CD1c-positive myeloid dendritic cell (primary cell): Measurements from ENCODE around the gene ZNF800.
"Not testable (repeated sequence)": the region's sequence is repeated elsewhere in the genome, so short reads cannot be mapped to it uniquely, and the experiment has no call there.

ENCODE experiments used
- DNase-seq: peaks from one replicate; pipeline ENCODE4 v3.0.0-alpha.2; 2016; ENCODE audit errors: extremely low spot score

Gene ZNF800, protein sequence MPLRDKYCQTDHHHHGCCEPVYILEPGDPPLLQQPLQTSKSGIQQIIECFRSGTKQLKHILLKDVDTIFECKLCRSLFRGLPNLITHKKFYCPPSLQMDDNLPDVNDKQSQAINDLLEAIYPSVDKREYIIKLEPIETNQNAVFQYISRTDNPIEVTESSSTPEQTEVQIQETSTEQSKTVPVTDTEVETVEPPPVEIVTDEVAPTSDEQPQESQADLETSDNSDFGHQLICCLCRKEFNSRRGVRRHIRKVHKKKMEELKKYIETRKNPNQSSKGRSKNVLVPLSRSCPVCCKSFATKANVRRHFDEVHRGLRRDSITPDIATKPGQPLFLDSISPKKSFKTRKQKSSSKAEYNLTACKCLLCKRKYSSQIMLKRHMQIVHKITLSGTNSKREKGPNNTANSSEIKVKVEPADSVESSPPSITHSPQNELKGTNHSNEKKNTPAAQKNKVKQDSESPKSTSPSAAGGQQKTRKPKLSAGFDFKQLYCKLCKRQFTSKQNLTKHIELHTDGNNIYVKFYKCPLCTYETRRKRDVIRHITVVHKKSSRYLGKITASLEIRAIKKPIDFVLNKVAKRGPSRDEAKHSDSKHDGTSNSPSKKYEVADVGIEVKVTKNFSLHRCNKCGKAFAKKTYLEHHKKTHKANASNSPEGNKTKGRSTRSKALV

DNA sequence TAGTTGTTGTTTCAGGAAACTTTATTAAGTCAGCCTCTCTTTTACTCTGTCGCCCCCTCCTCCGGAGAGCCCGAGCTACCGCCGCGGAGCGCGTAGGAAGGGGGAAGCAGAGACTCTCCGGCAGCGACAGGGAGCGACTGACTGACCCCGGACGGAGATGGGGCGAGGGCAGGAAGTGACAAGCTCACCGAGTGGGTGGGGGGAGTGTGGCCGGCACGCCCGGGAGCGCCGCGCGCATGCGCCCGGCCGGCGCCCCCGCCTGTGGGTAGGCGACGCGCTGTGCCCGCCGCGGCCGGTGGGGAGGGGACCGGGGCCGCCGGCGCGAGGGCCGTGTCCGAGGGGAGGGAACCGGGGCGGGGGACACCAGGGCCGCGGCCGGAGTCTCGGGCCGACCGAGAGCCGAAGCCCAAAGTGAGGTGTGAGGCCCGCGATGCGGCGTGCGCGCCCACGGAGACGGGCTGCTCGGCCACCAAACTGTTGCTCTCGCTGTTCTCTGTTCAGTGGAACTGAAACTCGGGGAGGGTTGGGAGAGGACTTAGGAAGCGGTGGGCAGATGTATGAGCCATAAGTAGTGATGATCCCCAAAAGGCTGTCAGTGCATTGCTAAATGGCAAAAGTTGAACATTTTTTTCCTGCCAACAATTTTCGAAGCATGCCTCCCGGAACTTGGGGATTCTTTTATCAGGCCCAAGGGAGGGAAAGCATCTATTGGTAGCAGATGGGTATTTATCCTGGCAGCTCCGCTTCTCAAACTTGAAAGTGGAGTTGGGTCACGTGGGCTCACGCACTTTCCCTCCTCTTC, at the start of gene ZNF800:
Gene ZNF800, minus strand, starts transcription at position 143 of the 802 bp plus-strand sequence. CDS start 1,151 bp downstream, outside the sequence.
- DNase-seq, result peak; percentile 96

DNA sequence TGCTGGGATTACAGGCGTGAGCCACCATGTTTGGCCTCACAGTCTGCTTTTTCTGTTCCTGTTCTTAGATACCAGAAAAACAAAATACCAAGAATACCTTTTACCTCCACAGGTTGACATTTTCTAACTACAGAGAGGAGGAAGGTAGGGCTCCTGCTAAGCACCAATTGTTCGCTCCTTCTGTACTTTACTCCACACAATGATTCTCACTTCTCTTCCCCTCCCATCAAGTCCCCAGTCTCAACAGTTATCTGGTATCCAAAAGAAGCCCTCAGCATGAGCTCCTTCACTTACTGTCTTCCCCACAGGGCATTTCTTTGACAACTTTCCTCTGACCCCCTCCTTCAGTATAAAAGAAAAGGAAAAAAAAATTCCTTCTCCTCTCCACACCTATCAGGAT, 47.7 kb upstream of the ZNF800 start:
- no peak for DNase-seq

DNA sequence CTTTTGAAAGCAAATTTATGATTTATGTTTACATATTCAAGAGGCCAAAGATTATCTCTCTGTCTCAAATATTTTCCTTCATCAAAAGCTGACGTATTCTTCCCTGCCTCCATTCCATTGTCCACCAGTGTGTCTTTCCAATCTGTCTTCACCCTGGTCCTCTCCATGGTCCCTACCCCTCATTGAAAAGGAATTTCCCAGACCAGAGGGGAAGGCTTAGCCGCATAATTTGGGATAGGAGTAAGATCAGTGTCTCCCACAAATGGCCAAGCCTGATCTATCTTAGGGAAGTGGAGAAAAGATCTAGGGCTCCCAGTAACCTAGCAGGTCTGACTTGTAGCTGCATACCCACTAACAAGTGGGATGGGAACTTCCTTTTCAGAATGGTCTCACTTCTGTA, 46.3 kb upstream of the ZNF800 start:
- peak; percentile 9 for DNase-seq

DNA sequence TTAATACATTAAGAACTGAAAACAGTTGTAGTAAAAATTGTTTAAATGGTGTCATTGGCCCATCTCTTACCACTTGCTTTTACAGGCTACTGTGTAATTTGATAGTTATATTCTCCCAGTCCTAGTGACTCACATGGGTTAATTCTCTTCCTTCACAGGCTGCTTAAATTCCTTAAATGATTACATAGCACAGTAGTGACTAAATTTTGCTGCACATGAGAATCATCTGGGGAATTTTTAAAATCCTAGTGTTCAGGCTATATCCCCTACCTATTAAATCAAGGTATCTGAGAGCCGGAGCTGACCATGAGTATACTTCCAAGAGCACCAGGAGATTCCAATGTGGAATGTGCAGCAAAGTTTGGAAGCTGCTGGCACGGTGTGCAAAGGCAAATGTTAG, 45.3 kb upstream of the ZNF800 start:
- no peak for DNase-seq

DNA sequence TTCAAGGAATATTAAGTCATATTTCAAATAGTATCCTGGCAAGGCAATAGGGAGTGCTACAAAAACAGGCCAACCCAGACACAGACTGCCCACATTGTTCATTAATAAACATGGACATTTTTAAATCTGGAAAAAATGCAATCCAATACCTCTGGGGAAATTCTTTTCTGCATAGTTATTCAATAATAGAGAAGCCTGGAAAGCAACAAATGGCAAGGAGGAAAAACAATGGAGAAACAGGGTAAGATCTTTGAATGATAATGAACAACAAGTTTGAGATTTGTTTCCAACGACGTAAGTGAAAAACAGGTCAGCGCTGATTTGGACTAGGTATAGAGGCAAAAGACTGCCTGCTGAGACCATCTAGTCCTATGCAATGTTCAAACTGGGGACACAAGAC, 44.7 kb upstream of the ZNF800 start:
- no peak for DNase-seq

DNA sequence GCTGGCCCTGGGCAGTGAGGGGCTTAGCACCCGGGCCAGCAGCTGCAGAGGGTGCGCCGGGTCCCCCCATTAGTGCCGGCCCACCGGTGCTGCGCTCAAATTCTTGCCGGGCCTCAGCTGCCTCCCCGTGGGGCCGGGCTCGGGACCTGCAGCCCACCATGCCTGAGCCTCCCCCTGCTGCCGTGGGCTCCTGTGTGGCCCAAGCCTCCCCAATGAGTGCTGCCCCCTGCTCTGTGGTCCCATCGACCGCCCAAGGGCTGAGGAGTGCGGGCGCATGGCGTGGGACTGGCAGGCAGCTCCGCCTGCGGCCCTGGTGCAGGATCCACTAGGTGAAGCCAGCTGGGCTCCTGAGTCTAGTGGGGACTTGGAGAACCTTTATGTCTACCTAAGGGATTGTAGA, 36.8 kb upstream of the ZNF800 start:
- DNase-seq, result not testable (repeated sequence)

DNA sequence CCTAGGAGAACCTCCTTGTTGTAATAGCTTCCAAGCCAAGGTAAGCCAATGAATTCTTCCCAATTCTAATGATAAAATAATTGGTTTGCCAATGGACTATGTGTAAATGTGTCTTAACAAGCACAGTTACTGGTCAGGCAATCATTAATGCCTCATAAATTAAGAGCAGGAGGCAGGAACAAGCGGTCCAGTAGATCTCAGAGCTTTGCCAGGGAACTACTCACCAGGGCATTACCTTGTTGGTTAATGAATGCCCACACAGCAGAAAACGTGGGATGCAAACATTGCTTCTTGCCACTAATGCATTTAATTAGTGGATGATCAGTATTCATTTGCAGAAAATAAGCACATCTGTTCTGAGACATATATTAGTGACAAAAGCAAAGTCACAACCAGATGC, 26.7 kb upstream of the ZNF800 start:
- DNase-seq, result no peak

DNA sequence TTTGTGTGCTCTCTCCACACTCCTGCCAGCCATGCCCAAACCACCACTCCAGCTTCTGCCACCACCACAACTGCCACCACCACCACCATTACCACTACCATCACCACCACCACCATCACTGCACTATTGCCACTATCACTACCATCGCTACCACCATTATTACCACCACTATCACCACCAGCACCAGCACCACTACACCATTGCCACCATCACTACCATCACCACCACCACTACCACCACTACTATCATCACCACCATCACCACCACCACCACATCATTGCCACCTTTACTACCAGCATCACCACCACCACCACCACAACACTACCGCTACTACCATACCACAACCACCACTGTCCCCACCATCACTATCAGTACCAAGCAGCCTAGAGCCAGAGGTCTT, 26.0 kb upstream of the ZNF800 start:
- DNase-seq, result no peak

DNA sequence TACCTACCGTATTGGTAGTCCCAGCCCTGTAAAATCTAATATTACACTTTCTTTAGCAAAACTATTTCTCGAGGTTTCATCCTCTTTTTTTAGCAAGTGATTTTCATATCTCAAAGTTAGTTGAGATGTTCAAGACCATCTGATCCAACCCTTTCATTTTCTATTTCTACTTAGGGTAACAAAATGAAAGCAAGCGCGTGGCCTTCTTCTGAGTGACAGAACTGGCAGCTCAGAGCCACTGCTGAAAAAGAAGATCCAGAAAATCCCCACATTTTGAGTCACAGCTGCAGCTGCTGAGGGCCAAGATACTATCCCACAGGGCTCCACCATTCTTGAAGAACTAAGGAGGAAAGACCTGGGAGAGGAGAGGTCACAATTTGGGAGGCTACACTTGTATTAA, 24.8 kb upstream of the ZNF800 start:
- DNase-seq, result no peak

DNA sequence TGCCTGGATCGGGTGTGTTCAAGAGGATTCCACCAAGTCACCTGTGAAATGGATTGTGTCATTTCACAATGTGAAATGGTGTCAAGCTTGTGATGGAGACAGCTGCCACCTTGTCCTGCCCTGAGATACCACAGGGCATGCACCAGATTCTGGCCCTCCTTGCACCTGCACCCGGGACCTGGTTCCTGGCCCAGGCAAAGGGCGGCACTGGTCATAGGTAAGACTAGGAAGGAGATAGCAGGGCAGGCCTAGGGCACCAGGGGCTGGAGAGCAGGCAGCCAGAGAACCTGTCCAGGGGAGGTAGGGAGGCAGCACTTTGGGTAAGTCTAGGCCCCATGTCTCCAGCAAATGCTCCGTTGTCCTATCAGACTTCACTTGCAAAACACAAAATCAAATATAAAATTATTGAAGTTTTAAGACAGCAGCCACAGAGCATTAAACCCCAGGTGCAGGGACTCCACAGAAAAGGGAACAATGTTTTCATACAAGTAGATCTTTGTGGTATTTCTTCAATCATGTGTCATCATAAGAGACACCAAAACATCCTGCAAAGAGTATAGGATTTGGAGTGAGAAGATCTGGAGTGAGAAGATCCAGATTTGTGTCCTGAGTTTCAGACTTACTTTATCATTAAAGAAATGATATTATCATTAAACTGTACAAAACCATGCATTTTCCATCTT, 22.7 kb upstream of the ZNF800 start:
- DNase-seq, result no peak

DNA sequence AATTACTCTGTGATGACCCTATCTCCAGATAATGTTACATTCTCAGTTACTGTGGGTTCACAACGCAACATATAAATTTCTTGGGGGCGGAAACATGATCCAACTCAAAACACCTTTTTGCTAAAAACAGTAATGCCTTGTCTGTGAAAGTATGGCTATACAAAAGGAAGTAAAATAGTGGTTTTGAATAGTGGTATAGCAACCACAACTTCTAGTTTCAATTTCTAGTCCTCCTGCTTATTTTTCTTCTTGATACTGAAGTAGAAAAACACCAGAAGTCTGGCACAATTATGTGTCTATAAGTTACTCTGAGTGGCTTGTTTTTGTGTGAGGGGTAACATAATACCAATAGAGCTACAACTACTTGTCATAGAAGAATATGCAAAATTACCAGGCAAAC, 21.5 kb upstream of the ZNF800 start:
- DNase-seq, result peak; percentile 32

DNA sequence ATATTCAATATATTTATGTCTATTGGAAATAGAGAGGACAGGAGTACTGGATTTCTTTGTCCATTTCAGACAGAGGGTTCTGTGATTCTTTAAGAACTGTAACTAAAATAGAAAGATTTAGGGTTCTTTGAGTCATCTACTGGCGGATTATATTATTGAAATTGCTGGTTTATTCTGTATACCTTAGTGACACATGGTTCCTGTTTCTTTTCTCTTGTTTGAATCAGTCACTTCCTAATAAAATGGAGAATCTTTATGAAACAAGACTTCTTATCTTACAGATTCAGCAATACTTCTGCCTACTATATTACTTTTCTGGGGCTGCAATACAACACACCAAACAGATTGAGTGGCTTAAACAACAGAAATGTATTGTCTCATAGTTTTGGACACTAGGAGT, 20.8 kb upstream of the ZNF800 start:
- peak; percentile 52 for DNase-seq

DNA sequence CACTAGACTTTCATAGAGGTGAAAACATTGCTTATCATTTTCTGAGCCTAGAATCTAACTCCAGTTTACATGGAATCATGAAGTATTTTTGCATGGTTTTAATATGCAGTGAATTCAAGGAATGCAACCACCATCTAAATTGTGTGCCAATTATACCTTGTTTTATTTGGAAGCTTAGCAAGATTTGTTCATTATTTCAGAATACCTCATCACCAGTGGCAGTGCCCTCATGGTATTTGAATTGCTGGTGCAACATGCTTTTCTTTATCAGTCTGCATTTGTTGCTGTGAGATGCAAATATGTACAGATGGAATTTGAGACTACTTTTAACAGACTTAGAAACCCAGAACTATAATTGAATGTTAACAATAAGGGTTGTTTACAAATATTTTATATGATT, 18.7 kb upstream of the ZNF800 start:
- no peak for DNase-seq

DNA sequence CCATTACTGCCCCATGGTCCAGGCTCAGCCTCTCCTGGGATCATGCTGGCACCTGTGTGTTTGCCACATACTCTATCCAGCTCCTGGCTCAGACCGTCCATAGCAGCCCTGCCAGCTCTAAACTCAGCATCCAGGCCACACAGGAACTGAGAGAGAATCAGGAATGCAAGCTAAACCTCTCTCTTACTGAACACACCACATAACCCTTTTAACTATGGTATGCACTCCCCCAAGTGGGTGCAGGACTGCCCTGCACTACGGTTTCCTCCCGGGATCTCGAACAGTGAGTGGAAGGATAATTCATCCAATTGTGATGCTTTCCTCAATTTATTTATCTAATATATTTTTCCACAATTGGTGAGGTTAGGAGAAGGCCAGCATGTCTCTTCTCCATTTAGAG, 17.1 kb upstream of the ZNF800 start:
- no peak for DNase-seq

DNA sequence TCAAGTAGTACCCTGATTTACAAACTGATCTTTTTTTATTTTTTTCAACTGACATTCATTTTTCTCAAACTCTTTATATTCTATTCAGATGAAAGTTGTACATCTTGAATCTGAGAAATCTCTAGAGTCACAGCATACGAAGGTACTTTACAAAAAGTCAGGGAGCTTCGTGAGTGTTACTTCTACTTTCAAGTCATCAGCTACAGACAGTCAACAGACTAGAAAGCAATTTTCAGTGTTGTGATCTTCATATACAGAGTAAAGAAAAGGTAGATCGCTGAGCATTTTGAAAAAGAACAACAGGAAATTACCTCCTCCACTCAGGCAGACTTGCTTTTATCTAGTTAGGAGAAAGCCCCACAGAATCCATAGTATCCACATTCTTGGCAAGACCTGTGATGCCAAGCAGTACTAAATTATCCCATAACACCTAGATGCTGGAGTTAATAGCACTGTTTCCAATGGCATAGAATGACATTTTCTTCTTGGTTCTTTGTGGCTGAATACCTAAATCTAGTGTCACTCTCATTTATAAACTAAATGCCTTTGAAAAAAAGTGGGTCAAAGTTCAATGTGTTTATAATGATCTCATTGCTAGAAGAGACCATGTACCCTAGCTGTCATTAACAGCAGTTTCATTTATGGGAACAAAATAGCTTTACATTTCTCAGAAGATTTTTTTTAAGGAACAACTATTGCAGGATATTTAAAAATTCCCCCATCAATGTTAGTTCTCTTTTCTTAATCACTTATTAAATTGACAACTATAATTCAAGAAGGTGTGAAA, 12.0 kb upstream of the ZNF800 start:
- peak; percentile 15 for DNase-seq

DNA sequence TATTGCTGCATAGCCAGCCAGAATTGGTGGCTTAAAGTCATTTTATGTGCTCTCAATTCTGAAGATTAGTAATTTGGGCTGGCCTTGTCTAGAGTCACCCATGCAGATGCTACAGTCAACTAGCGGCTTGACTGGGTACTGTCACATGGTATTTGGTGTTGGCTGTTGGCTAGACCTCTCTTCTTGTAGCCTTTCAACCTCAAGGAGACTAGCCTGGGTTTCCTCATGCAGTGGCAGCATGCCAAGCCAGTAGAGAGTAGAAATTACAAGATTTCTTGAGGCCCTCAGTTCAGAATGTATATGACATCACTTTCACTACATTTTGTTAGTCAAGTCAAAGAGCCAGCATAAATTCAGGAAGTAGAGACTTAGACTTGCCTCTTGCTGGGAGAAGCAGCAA, 3.7 kb upstream of the ZNF800 start:
- peak; percentile 83 for DNase-seq

DNA sequence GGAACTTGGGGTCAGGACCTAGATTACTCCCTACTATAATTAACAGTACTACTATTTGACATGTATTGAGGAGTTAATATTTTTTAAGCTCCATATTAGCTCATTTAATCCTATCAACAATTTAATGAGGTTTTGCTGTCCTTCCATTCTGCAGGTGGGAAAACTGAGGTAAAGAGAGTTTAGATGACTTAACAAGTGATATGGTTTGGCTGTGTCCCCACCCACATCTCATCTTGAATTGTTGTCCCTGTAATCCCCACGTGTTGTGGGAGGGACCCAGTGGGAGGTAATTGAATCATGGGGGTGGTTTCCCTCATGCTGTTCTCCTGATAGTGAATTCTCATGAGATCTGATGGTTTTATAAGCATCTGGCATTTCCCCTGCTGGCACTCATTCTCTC, 2.6 kb upstream of the ZNF800 start:
- DNase-seq, result not testable (repeated sequence)

DNA sequence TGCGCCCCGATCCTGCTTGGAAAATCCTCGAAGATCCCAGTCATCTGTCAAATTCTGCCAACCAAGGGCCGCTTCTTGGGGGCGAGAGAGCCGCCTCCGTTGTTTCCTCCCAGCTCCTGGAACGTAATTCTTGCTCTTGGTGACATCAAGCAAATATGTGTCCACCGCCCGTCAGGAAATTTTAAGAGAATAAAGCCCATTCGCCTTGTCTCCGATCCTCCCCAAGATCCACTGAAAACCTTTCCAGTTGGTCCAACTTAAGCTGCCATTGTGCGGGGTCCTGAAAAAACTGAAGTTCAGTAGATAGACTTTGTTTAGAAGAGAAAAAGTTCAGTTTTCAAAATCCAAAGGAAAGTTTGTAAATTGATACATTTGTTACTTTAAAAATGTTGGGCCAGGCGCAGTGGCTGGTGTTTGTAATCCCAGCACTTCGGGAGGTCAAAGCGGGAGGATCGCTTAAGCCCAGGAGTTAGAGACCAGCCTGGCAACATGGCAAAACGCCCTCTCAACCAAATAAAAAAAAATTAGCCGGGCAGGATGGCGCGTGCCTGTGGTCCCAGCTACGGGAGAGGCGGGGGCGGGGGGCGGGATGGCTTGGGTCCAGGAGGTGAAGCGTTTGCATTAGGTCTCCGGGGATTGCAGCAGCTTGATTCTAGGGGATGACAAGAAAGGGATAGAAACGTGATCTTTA, 1.0 kb upstream of the ZNF800 start:
- DNase-seq, result peak; percentile 49

DNA sequence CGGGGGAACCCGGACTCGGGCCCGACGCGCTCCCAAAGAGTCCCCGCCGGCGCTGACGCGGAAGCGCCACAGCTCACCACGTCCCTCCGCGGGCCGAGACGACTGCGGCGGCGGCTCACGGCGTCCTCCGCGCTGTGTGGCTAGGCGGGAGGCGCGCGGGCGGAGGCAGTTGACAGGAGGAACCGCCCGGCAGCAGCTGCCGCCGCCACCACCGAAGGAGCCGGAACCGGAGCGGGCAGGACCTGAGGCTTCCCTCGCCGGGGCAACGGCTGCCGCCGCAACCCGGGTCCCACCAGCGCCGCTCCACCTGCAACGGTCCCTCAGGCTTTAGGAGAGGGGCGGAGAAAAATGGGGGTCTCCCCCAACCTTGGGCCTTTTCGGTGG, 334 bp downstream of the ZNF800 start:
- DNase-seq, result peak; percentile 87

DNA sequence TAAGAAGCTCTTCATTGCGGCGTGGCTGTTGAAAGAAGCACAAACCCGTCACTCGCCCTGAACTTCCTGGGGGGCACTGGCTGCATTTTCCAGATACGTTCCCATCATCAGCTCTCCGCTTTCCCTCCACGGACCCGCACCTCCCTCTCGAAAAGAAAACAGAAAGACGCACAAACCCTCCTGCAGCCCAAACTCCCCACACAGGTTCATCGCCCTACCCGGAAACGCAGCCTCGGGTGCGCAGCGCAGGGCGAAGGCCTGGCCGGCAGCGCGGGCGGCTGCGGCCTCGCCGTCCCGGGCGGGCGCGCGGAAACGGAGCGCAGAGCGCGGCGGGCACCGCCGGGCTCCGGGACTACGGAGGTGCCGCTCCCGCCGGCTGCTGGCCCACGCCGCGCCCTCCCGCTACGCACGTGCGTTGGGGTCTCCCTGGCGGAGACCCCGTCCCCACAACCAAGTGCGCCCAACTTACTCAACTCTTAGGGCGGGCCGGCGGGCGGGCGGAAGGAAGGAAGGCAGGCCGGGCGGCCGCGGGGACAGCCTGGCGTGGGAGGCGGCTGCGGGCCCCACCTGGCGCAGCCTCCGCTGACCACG, 822 bp downstream of the ZNF800 start:
- peak; percentile 65 for DNase-seq
